Sigmoid colon (tissue), 7 donors: ENCODE results near the gene PPP2R5E. TPM values are rescaled to one million over a fixed set of nuclear protein-coding genes. Genes with fewer than 3 reads are reported as not detected.
A peak's percentile ranks its signal among the peaks of the same experiment; 100 is the strongest.

Experiments used
- DNase-seq: peaks from one replicate; pipeline ENCODE4 v3.0.0-alpha.2; 2019
- H3K27ac ChIP-seq, 4 donors: fragments of 200-600 bp; sonication (generic); one replicate each; pipeline ENCODE4 v1.5.1; 2016 to 2019; ENCODE audit warnings: mild to moderate bottlenecking in 1 of 4
- H3K27me3 ChIP-seq, 3 donors: fragments of 200-600 bp; sonication (generic); one replicate each; pipeline ENCODE4 v1.5.1; 2019; ENCODE audit warnings: mild to moderate bottlenecking in 1 of 3
- H3K36me3 ChIP-seq, 4 donors: fragments of 200-600 bp; sonication (generic); one replicate each; pipeline ENCODE4 v1.5.1; 2016 to 2019
- H3K4me1 ChIP-seq, 4 donors: fragments of 200-600 bp; sonication (generic); one replicate each; pipeline ENCODE4 v1.5.1; 2017 to 2019
- H3K4me3 ChIP-seq, 4 donors: fragments of 200-600 bp; sonication (generic); one replicate each; pipeline ENCODE4 v1.5.1; 2017 to 2019; ENCODE audit warnings: mild to moderate bottlenecking in 2 of 4, moderate library complexity in 1 of 4
- H3K9me3 ChIP-seq, 4 donors: fragments of 200-600 bp in 3 of 4; sonication (generic) in 3 of 4; one replicate each; pipeline versions ENCODE4 v1.5.1 to v1.6.1; 2013 to 2019
- EP300 ChIP-seq, 4 donors: sonication (generic); formaldehyde crosslinking; IDR thresholded peaks; one replicate each; pipeline ENCODE4 v1.6.1; 2017; ENCODE audit warnings: antibody characterized with exemption in 4 of 4
- POLR2A ChIP-seq, 2 donors: fragments of 450-650 bp; IDR thresholded peaks; one replicate each; pipeline ENCODE4 v1.6.1; 2016; ENCODE audit warnings: antibody characterized with exemption in 2 of 2, mild to moderate bottlenecking in 2 of 2, moderate library complexity in 2 of 2
- POLR2AphosphoS5 ChIP-seq, 4 donors: sonication (generic); formaldehyde crosslinking; IDR thresholded peaks; one replicate each; pipeline ENCODE4 v1.6.1; 2017; ENCODE audit warnings: antibody characterized with exemption in 4 of 4
- WGBS, 2 donors: extraction: QIAGEN DNeasy Blood & Tissue Kit; methylation state at CpG; one replicate each; pipeline ENCODE4 v1.1.7; 2013; 5-methylcytosine and 5-hydroxymethylcytosine counted together
- intact Hi-C: fragments of 100-400 bp; cut with DNase I; formaldehyde crosslinking; loops from one replicate; pipeline ENCODE4 v1.15.1; 2023
- polyA plus RNA-seq, 3 donors: library from polyadenylated mRNA; stranded (reverse); fragments of 200-250 nt; gene quantifications; one replicate each; pipeline ENCODE4 v1.2.3, GENCODE V29; 2013
- total RNA-seq, 4 donors: library from RNA; depleted of rRNA; stranded (reverse); fragments of >200 nt; gene quantifications; one replicate each; pipeline ENCODE4 v1.1.0, GENCODE V29; 2016
- TF ChIP-seq, protein P1 (sequence below), 4 experiments: fragments of 450-650 bp in 3 of 4; fragments of 200-600 bp in 1 of 4; IDR thresholded peaks; one replicate each; pipeline ENCODE4 v1.5.1; 2016 to 2019; ENCODE audit warnings: antibody characterized with exemption in 4 of 4, mild to moderate bottlenecking in 3 of 4, moderate library complexity in 2 of 4
- donor health status: healthy with polysubstance abuse.
- donor health status: Bipolar disorder and iron deficiency.
- donor health status: healthy.

Gene PPP2R5E
- total and polyA plus RNA-seq, 7 donors, result 10.8 to 28.9 (median 23.7) TPM

DNA sequence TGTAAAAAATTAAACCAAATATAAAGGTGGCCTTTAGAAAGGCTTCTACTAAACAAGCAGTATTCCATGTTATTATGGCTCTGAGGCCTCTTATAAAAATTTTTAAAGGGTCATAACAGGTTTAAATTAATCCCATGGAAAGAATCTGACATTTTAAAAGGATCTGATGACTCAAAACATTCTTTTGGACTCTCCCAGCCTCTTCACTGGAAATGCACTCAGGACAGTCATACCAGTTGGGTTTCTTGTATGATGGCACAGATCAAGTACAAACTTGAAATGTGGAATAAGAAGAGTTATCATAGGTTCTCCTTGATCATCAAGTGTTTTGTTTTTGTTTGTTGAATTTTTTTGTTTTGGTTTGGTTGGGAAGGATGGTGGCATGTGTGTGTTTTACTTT lies 50.8 kb downstream of the PPP2R5E start:
- Histone ChIP-seq H3K27ac (peak overlapping the region in 2 of 4 donors; percentile 2 to 48), H3K27me3 (no peaks in the 10 kb centered on the region), H3K9me3 (no peaks in the 10 kb centered on the region), H3K36me3 (no peaks in the 10 kb centered on the region), H3K4me1 (peaks cover 0 to 53% (median 47%) of the 10 kb centered on the region in 4 donors), H3K4me3 (no peak overlapping the region)
- TF ChIP-seq, protein P1, sequence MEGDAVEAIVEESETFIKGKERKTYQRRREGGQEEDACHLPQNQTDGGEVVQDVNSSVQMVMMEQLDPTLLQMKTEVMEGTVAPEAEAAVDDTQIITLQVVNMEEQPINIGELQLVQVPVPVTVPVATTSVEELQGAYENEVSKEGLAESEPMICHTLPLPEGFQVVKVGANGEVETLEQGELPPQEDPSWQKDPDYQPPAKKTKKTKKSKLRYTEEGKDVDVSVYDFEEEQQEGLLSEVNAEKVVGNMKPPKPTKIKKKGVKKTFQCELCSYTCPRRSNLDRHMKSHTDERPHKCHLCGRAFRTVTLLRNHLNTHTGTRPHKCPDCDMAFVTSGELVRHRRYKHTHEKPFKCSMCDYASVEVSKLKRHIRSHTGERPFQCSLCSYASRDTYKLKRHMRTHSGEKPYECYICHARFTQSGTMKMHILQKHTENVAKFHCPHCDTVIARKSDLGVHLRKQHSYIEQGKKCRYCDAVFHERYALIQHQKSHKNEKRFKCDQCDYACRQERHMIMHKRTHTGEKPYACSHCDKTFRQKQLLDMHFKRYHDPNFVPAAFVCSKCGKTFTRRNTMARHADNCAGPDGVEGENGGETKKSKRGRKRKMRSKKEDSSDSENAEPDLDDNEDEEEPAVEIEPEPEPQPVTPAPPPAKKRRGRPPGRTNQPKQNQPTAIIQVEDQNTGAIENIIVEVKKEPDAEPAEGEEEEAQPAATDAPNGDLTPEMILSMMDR (IDR thresholded peaks at IDR 0.05), result no peak
- no peak for TF ChIP-seq POLR2AphosphoS5 (IDR thresholded peaks at IDR 0.05)
- intact Hi-C loops, result loop anchor here (5.0 kb wide), 2 partner anchors 40 to 50 kb away; partner anchors contain the start of gene PPP2R5E
- no peak for DNase-seq

DNA sequence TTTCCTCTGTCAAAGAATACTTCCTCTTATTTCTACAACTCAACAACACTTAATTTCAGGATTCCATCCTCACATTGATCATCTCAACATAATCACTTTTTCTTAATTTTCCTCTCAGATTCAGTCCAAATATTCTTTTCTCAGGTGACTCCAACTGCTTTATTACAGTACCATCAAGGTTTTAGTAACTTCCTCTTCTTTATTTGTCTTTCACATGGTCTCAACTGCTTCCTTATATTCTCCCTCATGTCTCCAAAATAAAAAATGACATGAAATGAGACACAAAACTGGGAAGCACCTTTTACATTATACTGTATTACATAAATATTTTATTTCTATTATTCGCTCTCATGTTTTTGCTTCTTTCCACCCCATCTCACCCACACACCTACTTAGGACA lies 55.5 kb downstream of the PPP2R5E start:
- Histone ChIP-seq H3K27me3 (no peaks in the 10 kb centered on the region), H3K36me3 (no peaks in the 10 kb centered on the region), H3K27ac (no peak overlapping the region), H3K9me3 (no peaks in the 10 kb centered on the region), H3K4me3 (no peak overlapping the region), H3K4me1 (peaks cover 0 to 50% (median 34%) of the 10 kb centered on the region in 4 donors)
- TF ChIP-seq, protein P1 (IDR thresholded peaks at IDR 0.05), result no peak
- TF ChIP-seq POLR2A (IDR thresholded peaks at IDR 0.05), result no peak
- no peak for TF ChIP-seq EP300 (IDR thresholded peaks at IDR 0.05)
- no peak for TF ChIP-seq POLR2AphosphoS5 (IDR thresholded peaks at IDR 0.05)
- 35 to 87% methylated on average over 1 of the region's 1 CpG for WGBS, 2 donors
- no peak for DNase-seq
- intact Hi-C loops, result no loop called here

DNA sequence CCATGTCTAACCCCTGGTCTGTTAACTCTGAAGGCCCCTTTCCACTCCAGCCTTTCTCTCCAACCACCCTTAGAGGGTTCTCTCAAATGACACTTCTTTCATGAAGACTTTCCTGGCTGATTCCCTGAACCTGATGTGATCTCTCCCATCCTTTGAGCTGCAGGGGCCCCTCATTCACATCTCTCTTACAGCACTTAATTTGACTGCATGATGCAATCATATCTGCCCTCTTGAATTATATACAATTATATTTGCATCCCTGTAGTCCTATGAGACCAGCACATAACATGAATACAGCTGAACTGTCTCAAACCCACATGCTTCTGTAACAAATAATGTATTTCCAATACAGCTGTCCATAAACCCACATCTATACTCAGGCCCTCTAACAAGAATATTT lies 56.4 kb downstream of the PPP2R5E start:
- no peaks in the 10 kb centered on the region for H3K36me3 ChIP-seq
- intact Hi-C loops, result no loop called here

DNA sequence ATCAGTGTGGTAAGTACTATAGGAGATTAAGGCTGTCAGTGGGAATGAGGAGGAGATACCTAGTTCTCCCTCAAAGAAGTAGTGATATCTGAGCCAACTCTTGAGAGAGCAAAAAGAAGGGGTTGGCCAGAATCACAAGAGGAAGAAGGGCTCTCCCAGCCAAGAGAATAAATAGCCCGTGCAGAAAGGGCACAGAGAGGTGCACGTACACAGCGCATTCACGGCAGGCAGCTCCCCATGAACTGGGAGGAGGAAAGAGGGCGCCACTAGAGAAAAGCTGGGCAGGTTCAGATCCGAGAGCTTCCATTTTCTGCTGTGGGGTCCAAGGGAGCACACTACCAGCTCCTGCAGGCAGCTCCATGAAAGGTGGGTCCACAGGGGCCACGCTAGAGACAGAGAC lies 59.9 kb downstream of the PPP2R5E start:
- WGBS, 2 donors, result 88 to 94% methylated on average over 7 of the region's 7 CpGs
- H3K27ac ChIP-seq, result no peak overlapping the region
- intact Hi-C loops, result no loop called here
- no peak for DNase-seq
- H3K36me3 ChIP-seq, result no peaks in the 10 kb centered on the region
- TF ChIP-seq POLR2AphosphoS5 (IDR thresholded peaks at IDR 0.05) (no peak), EP300 (IDR thresholded peaks at IDR 0.05) (no peak), POLR2A (IDR thresholded peaks at IDR 0.05) (no peak)
- TF ChIP-seq, protein P1 (IDR thresholded peaks at IDR 0.05), result no peak
- H3K9me3 ChIP-seq, result no peaks in the 10 kb centered on the region
- no peak overlapping the region for H3K4me3 ChIP-seq
- peaks cover 0 to 37% (median 20%) of the 10 kb centered on the region in 4 donors for H3K4me1 ChIP-seq
- H3K27me3 ChIP-seq, result no peaks in the 10 kb centered on the region

More for the DNA sequence above, 56.4 kb downstream of the PPP2R5E start:
- Histone ChIP-seq H3K4me1 (peaks cover 0 to 48% (median 27%) of the 10 kb centered on the region in 4 donors), H3K4me3 (no peak overlapping the region), H3K9me3 (no peaks in the 10 kb centered on the region), H3K27me3 (no peaks in the 10 kb centered on the region), H3K27ac (no peak overlapping the region)
- TF ChIP-seq EP300 (IDR thresholded peaks at IDR 0.05) (no peak), POLR2AphosphoS5 (IDR thresholded peaks at IDR 0.05) (no peak), POLR2A (IDR thresholded peaks at IDR 0.05) (no peak)
- TF ChIP-seq, protein P1 (IDR thresholded peaks at IDR 0.05), result no peak
- no peak for DNase-seq

DNA sequence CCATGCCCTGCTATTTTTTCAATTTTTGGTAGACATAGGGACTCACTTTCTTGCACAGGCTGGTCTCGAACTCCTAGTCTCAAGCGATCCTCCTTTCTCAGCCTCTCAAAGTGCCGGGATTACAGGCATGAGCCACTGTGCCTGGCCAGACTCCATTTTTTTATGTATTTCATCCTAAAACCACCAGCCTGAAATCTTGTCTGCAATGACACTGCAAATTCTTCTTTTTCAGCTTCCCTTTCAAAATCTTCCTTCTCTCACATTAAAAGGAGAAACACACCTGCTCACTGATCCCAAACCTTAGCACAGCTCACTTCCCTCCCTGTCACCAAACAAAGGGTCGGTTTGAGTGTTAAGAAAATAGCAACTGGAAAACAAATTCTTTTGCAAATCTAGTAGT lies 62.6 kb downstream of the PPP2R5E start:
- WGBS, 2 donors, result 92 to 95% methylated on average over 4 of the region's 4 CpGs
- H3K9me3 ChIP-seq, result no peaks in the 10 kb centered on the region
- H3K27ac ChIP-seq, result no peak overlapping the region
- TF ChIP-seq POLR2A (IDR thresholded peaks at IDR 0.05) (no peak), POLR2AphosphoS5 (IDR thresholded peaks at IDR 0.05) (no peak), EP300 (IDR thresholded peaks at IDR 0.05) (no peak)
- TF ChIP-seq, protein P1 (IDR thresholded peaks at IDR 0.05), result no peak
- intact Hi-C loops, result no loop called here
- peaks cover 0 to 55% (median 38%) of the 10 kb centered on the region in 4 donors for H3K4me1 ChIP-seq
- H3K4me3 ChIP-seq, result no peak overlapping the region
- DNase-seq, result no peak
- no peaks in the 10 kb centered on the region for H3K36me3 ChIP-seq
- no peaks in the 10 kb centered on the region for H3K27me3 ChIP-seq
